ENCODE data around the gene GRIN2A. TPM values are rescaled to one million over a fixed set of nuclear protein-coding genes. Genes with fewer than 3 reads are reported as not detected.

Gene GRIN2A
- total RNA-seq, 2 donors from 2014 or later, result not detected

DNA sequence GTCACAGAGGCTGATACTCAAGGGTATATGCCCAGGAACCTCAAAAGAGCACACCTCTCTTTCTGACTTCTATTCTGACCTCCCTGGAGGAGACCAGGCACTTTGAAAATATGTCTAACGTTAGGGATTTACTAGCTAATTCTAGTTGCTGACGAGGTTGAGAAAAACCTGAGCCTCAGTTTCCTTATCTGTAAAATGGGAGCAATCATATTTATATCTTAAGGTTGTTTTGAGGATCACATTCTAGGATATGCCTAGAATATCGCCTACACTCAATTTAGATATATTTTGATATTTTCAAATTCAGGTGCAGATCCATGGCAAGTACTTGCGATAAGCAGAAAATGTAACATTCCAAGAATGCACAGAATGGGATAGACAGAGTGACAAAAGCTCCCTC, 425.8 kb downstream of the GRIN2A start:
- Mint-ChIP-seq H3K36me3 (no peaks in the 10 kb centered on the region), H3K27ac (no peak overlapping the region), H3K9me3 (peaks cover 3 to 6% of the 10 kb centered on the region in 2 donors)
- no peak for ATAC-seq
- no peak for DNase-seq (ENCODE audit: low spot score in 2 of 2)

DNA sequence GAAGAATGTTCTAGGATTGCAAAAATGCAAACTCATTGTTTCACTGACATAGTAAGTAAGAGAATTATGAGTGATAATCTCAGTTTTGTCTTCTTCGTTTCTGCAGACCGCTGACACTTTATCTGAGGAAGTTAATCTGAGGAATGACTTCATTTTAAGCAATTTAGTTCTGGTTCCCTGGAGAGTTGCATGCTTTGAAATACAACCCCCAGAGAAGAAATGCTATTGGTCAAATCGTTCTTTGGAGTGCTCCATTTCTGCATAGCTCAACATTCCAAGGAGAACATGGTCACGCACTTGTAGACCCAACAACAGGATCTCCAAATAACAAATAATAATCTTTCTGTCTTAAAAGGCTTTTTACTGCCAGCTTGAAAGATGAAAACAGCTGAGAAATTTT, 427.1 kb downstream of the GRIN2A start:
- Mint-ChIP-seq H3K27ac (no peak overlapping the region), H3K36me3 (no peaks in the 10 kb centered on the region), H3K9me3 (peaks cover 7 to 11% of the 10 kb centered on the region in 2 donors)
- ATAC-seq (no peak), DNase-seq (ENCODE audit: low spot score in 2 of 2) (no peak)

DNA sequence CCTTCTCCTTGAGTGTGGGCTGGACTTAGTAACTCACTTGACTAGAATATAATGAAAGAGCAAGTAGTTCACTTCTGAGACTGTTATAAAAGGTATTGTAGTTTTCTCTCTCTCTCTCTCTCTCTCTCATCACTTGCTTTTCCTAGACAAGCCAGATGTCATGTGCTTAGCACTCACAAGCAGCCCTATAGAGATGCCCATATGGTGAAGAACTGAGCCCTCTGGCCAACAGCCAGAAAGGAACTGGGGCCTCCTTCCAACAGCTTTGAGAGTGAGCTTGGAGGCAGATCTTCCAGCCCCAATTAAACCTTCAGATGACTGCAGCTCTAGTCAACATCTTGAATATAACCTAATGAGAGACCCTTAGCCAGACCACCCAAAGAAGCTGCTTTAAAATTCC, 440.5 kb downstream of the GRIN2A start:
- no peak for ATAC-seq
- no peaks in the 10 kb centered on the region for H3K36me3 Mint-ChIP-seq
- H3K9me3 Mint-ChIP-seq, result peaks cover 6 to 17% of the 10 kb centered on the region in 2 donors
- H3K27ac Mint-ChIP-seq, result no peak overlapping the region
- no peak for DNase-seq (ENCODE audit: low spot score in 2 of 2)

- Mint-ChIP-seq H3K36me3 (no peaks in the 10 kb centered on the region), H3K9me3 (peaks cover 6 to 17% of the 10 kb centered on the region in 2 donors), H3K27ac (no peak overlapping the region)
- ATAC-seq (no peak), DNase-seq (ENCODE audit: low spot score in 2 of 2) (no peak)
These were observed 442.9 kb downstream of the GRIN2A start for GRCh38 chr16:9739301-9739700.

DNA sequence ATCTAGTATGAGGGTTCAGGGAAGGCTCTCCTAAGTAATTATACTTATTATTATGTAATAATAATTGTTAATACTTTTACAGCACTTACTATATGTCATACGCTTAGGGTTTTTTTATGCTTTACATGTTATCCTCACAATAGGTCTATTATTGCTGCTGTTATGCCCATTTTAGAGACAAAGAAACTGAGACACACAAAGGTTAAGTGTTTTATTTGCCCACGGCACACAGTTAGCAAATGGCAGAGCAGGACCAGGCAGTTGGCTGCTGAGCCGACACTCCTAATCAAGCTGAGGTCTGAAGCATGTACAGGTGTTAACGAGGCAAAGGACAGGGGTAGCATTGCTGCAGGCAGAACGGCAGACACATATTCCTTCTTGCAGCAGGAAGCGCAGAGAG, 443.5 kb downstream of the GRIN2A start:
- DNase-seq (ENCODE audit: low spot score in 2 of 2), result no peak
- H3K36me3 Mint-ChIP-seq, result no peaks in the 10 kb centered on the region
- ATAC-seq, result no peak
- H3K27ac Mint-ChIP-seq, result no peak overlapping the region
- peaks cover 6 to 16% of the 10 kb centered on the region in 2 donors for H3K9me3 Mint-ChIP-seq

GRCh38 chr16:9736547-9736946, 445.7 kb downstream of the GRIN2A start:
- H3K36me3 Mint-ChIP-seq, result no peaks in the 10 kb centered on the region
- no peak overlapping the region for H3K27ac Mint-ChIP-seq
- DNase-seq (ENCODE audit: low spot score in 2 of 2) (no peak), ATAC-seq (no peak)
- peaks cover 0 to 9% of the 10 kb centered on the region in 2 donors for H3K9me3 Mint-ChIP-seq

GRCh38 chr16:9723136-9723535, 459.1 kb downstream of the GRIN2A start:
- DNase-seq (ENCODE audit: low spot score in 2 of 2) (no peak), ATAC-seq (no peak)
- Mint-ChIP-seq H3K27ac (no peak overlapping the region), H3K9me3 (peaks cover 0 to 6% of the 10 kb centered on the region in 2 donors), H3K36me3 (no peaks in the 10 kb centered on the region)

GRCh38 chr16:9713907-9714306, 468.3 kb downstream of the GRIN2A start:
- ATAC-seq (no peak), DNase-seq (ENCODE audit: low spot score in 2 of 2) (no peak)
- Mint-ChIP-seq H3K9me3 (peaks cover 5 to 6% of the 10 kb centered on the region in 2 donors), H3K36me3 (no peaks in the 10 kb centered on the region), H3K27ac (no peak overlapping the region)

- Mint-ChIP-seq H3K27ac (no peak overlapping the region), H3K36me3 (no peaks in the 10 kb centered on the region), H3K9me3 (peaks cover 5 to 6% of the 10 kb centered on the region in 2 donors)
- ATAC-seq (no peak), DNase-seq (ENCODE audit: low spot score in 2 of 2) (no peak)
These were observed 469.1 kb downstream of the GRIN2A start for GRCh38 chr16:9713156-9713555.

DNA sequence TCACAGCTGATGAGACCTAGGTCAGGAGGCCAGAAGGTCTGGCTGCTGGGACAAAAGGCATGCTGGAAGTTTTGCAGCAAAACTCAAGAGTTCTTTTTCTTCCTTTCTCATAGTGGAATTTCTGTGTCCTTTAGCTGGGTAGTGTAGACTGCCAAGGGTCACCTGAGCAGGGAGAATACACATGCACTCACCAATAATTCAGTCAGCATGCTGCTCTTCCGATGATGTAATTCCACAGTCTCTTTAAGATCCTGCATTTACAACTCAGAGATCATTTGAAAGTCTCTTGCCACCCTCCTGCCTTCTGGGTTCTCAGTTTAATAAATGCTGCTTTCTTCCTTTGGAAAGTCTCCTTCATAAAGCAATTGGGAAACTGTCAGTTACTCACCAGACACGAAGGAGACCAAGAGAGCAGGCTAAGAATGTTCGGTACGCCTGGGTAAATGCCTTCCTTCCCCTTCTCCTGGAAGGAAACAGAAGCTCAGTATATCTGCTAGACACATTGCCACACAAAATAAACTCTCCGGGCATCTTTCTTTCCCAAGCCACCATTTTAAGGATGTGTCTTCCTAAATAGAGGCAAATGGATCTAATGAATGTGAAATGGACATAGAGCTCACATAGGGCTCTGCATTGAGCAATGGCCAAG, 473.1 kb downstream of the GRIN2A start:
- ATAC-seq (no peak), DNase-seq (ENCODE audit: low spot score in 2 of 2) (no peak)
- H3K36me3 Mint-ChIP-seq, result no peaks in the 10 kb centered on the region
- H3K27ac Mint-ChIP-seq, result no peak overlapping the region
- H3K9me3 Mint-ChIP-seq, result peaks cover 3 to 7% of the 10 kb centered on the region in 2 donors

DNA sequence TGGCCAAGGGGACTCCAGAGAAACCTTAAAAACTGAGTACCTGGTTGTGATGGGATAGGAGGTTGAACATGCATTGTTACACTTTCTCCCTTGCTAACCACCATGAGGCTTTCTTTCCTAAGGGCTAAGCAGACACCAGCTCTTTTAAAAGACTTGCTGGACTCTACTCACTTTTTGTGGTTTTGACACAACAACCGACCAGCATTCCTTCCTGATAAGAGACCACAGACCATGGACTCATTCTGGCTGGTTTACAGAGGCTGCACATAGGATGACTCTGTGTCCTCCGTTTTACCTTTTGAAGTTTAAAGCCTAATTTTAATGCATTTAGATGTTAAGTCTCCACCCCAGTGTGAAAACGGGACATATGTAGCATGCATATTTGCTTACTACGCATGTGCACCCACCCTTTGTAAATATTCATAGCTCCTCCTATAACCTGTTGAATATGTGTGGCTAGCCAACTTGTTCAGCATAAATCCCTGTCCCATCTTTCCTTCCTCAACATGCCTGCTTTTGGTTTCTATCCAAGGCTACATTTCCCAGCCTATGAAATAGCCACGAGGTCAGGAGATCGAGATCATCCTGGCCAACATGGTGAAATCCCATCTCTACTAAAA, 475.9 kb downstream of the GRIN2A start:
- ATAC-seq (no peak), DNase-seq (ENCODE audit: low spot score in 2 of 2) (no peak)
- Mint-ChIP-seq H3K36me3 (no peaks in the 10 kb centered on the region), H3K27ac (no peak overlapping the region), H3K9me3 (peaks cover 0 to 7% of the 10 kb centered on the region in 2 donors)

DNA sequence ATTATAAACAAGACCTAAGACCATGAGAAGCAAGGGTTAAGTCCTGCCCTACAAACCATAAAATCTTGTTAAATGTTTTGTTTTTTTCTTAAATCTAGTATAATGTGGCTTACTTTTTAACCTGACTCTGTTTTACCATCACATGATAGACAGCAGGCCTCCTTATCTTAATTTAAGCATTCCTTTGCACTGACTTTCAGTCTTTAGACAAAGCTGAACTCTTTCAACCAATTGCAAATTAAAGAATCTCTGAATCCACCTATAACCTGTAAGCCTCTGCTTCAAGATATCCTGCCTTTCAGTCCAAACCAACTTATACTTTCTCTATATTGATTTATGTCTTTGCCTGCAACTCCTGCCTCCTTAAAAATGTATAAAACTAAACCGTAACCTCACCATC, 478.5 kb downstream of the GRIN2A start:
- no peaks in the 10 kb centered on the region for H3K36me3 Mint-ChIP-seq
- ATAC-seq, result no peak
- DNase-seq (ENCODE audit: low spot score in 2 of 2), result no peak
- H3K9me3 Mint-ChIP-seq, result peaks cover 0 to 7% of the 10 kb centered on the region in 2 donors
- H3K27ac Mint-ChIP-seq, result no peak overlapping the region

Other genes starting within 250 kb of the GRIN2A start
- gene ATF7IP2, start 203.6 kb upstream of the GRIN2A start, total RNA-seq, result 10 to 100 TPM; 28.9 to 30.5 TPM